ENCODE measurements around the gene SPZ1.

Gene SPZ1

GRCh38 chr5:80368661-80369480 lies 49.1 kb downstream of the SPZ1 start:
- Histone ChIP-seq H3K4me3 (ENCODE audit: low read depth, low read length) (no peak overlapping the region), H3K9ac (ENCODE audit: low read length) (no peak overlapping the region), H3K4me1 (ENCODE audit: control insufficient read depth, insufficient read depth, low read length) (no peaks in the 10 kb centered on the region), H3K27me3 (ENCODE audit: control insufficient read depth, insufficient read depth, low read length) (no peaks in the 10 kb centered on the region), H3K27ac (ENCODE audit: low read depth, low read length) (no peak overlapping the region), H3K36me3 (ENCODE audit: control insufficient read depth, insufficient read depth, low read length) (no peaks in the 10 kb centered on the region), H3K9me3 (ENCODE audit: control insufficient read depth, insufficient read depth, low read depth, low read length) (peaks cover 7% of the 10 kb centered on the region)

GRCh38 chr5:80369521-80369920 lies 49.7 kb downstream of the SPZ1 start:
- Histone ChIP-seq H3K9me3 (ENCODE audit: control insufficient read depth, insufficient read depth, low read depth, low read length) (peaks cover 7% of the 10 kb centered on the region), H3K4me1 (ENCODE audit: control insufficient read depth, insufficient read depth, low read length) (no peaks in the 10 kb centered on the region), H3K27ac (ENCODE audit: low read depth, low read length) (no peak overlapping the region), H3K9ac (ENCODE audit: low read length) (no peak overlapping the region), H3K4me3 (ENCODE audit: low read depth, low read length) (no peak overlapping the region), H3K27me3 (ENCODE audit: control insufficient read depth, insufficient read depth, low read length) (no peaks in the 10 kb centered on the region), H3K36me3 (ENCODE audit: control insufficient read depth, insufficient read depth, low read length) (no peaks in the 10 kb centered on the region)

- H3K9me3 ChIP-seq (ENCODE audit: control insufficient read depth, insufficient read depth, low read depth, low read length), result peaks cover 4% of the 10 kb centered on the region
- H3K9ac ChIP-seq (ENCODE audit: low read length), result no peak overlapping the region
- H3K36me3 ChIP-seq (ENCODE audit: control insufficient read depth, insufficient read depth, low read length), result no peaks in the 10 kb centered on the region
- H3K4me1 ChIP-seq (ENCODE audit: control insufficient read depth, insufficient read depth, low read length), result no peaks in the 10 kb centered on the region
- no peak overlapping the region for H3K27ac ChIP-seq (ENCODE audit: low read depth, low read length)
- H3K4me3 ChIP-seq (ENCODE audit: low read depth, low read length), result no peak overlapping the region
- H3K27me3 ChIP-seq (ENCODE audit: control insufficient read depth, insufficient read depth, low read length), result no peaks in the 10 kb centered on the region
These were observed 50.6 kb downstream of the SPZ1 start for GRCh38 chr5:80370390-80370789.
